ENCODE measurements around the gene DUSP23.

GRCh38 chr1:159780583-159781582 lies at the start of gene DUSP23:
- no peak for TF ChIP-seq POLR2AphosphoS5 (IDR thresholded peaks at IDR 0.05; ENCODE audit: low read depth, low read length)
- no peak for TF ChIP-seq REST (IDR thresholded peaks at IDR 0.05; ENCODE audit: insufficient read depth in 1 of 2, low read depth in 2 of 2, low read length in 2 of 2)
- TF ChIP-seq SIN3A (IDR thresholded peaks at IDR 0.05; ENCODE audit: borderline replicate concordance, insufficient read depth, low read length), result no peak
- no peak for TF ChIP-seq TAF1 (IDR thresholded peaks at IDR 0.05; ENCODE audit: borderline replicate concordance, insufficient read depth, low read length)
- peak; percentile 48 for TF ChIP-seq FOXP2 (optimal IDR thresholded peaks at IDR 0.05; ENCODE audit: borderline replicate concordance, extremely low read depth, extremely low read length, insufficient read depth)

Measured in PFSK-1 (cell line).